A673 (cell line): ENCODE data around the gene VASH2. TPM values are rescaled to one million over a fixed set of nuclear protein-coding genes. Genes with fewer than 3 reads are reported as not detected.
A peak's percentile ranks its signal among the peaks of the same experiment; 100 is the strongest.

Experiments
- BruUV-seq: library from RNA; stranded (reverse); fragments of 400-500 nt; replicated peaks from 2 replicates; lab custom pipeline; 2021; lab: Mats Ljungman, UMichigan
- CTCF ChIA-PET: fragments of 300-600 bp; sonication (Branson Sonifier 250); formaldehyde crosslinking; loops from one replicate; lab custom pipeline; 2022; ENCODE audit warnings: antibody characterized with exemption; lab: Charles Lee
- POLR2A ChIA-PET: fragments of 300-600 bp; sonication (Branson Sonifier 250); formaldehyde crosslinking; loops from one replicate; lab custom pipeline; 2022; ENCODE audit warnings: antibody characterized with exemption; ENCODE audit not compliant: low non-redundant PET; lab: Charles Lee
- DNase-seq: peaks from one replicate; pipeline ENCODE4 v3.0.0-alpha.2; 2015; ENCODE audit warnings: low spot score
- H3K27ac ChIP-seq: fragments of 200-600 bp; sonication (generic); 2 replicates; pipeline ENCODE4 v1.5.1; 2016; ENCODE audit warnings: mixed run types, low read depth, mild to moderate bottlenecking, mixed read lengths, antibody characterized with exemption, low read length; ENCODE audit not compliant: poor library complexity, severe bottlenecking
- H3K27me3 ChIP-seq: fragments of 200-600 bp; sonication (generic); replicated peaks from 2 replicates; pipeline ENCODE4 v1.6.1; 2017; ENCODE audit warnings: mixed run types, low read depth, mild to moderate bottlenecking, mixed read lengths, antibody characterized with exemption, low read length; ENCODE audit not compliant: insufficient read depth, poor library complexity
- H3K36me3 ChIP-seq: fragments of 200-600 bp; sonication (generic); 2 replicates; pipeline ENCODE4 v1.6.1; 2016; ENCODE audit warnings: mixed run types, mild to moderate bottlenecking, mixed read lengths, antibody characterized with exemption, low read length; ENCODE audit not compliant: insufficient read depth, poor library complexity, severe bottlenecking
- H3K4me1 ChIP-seq: fragments of 200-600 bp; sonication (generic); 2 replicates; pipeline ENCODE4 v1.6.1; 2017; ENCODE audit warnings: mixed run types, mild to moderate bottlenecking, mixed read lengths, antibody characterized with exemption, low read length; ENCODE audit not compliant: insufficient read depth, poor library complexity, severe bottlenecking
- H3K4me3 ChIP-seq: fragments of 200-600 bp; sonication (generic); 2 replicates; pipeline ENCODE4 v1.5.1; 2016; ENCODE audit warnings: low read depth, mixed run types, mild to moderate bottlenecking, mixed read lengths, low read length; ENCODE audit not compliant: poor library complexity, severe bottlenecking
- H3K9me3 ChIP-seq: fragments of 200-600 bp; sonication (generic); 2 replicates; pipeline ENCODE4 v1.6.1; 2016; ENCODE audit warnings: mixed run types, low read depth, mild to moderate bottlenecking, mixed read lengths, antibody characterized with exemption, low read length; ENCODE audit not compliant: poor library complexity, severe bottlenecking
- CTCF ChIP-seq: fragments of 300-800, 200-600 bp; sonication (generic); conservative IDR thresholded peaks from 2 replicates; pipeline ENCODE4 v1.5.1; 2017; ENCODE audit warnings: low read depth, mild to moderate bottlenecking, antibody characterized with exemption, low read length, moderate library complexity, mixed read lengths
- EZH2 ChIP-seq: fragments of 200-600 bp; sonication (generic); IDR thresholded peaks from 2 replicates; pipeline ENCODE4 v1.6.1; 2017; ENCODE audit warnings: borderline replicate concordance, low read depth, mild to moderate bottlenecking, mixed read lengths, antibody characterized with exemption, low read length; ENCODE audit not compliant: poor library complexity, severe bottlenecking
- intact Hi-C: fragments of 100-400 bp; cut with micrococcal nuclease; formaldehyde crosslinking; loops from one replicate; pipeline ENCODE4 v1.10.0; 2022; ENCODE audit not compliant: unreplicated experiment
- total RNA-seq: library from RNA; stranded (reverse); gene quantifications from 2 replicates; pipeline ENCODE4 v1.2.3, GENCODE V29; 2021

The VASH2 gene
- total RNA-seq, 1 experiment from 2014 or later = 2.7 TPM

GRCh38 chr1:212915245-212916091 lies 34.9 kb upstream of the VASH2 start:
- peak; percentile 34 for DNase-seq
- Histone ChIP-seq H3K9me3 (no peaks in the 10 kb centered on the region), H3K27me3 (no peaks in the 10 kb centered on the region), H3K27ac (no peak overlapping the region), H3K36me3 (no peaks in the 10 kb centered on the region), H3K4me1 (peaks cover 6% of the 10 kb centered on the region), H3K4me3 (no peak overlapping the region)
- CTCF ChIA-PET = interaction anchor here (0.5 to 1.0 kb wide), 2 partner anchors 104 to 166 kb away, joined by 3 read pairs; no protein-coding TSS in a partner anchor
- BruUV-seq = no TSS peak
- TF ChIP-seq CTCF = peak; percentile 52
- no peak for TF ChIP-seq EZH2
- intact Hi-C loops = no loop called here
- POLR2A ChIA-PET = no interaction called here

- TF ChIP-seq EZH2 (no peak), CTCF (no peak)
- Histone ChIP-seq H3K27me3 (no peaks in the 10 kb centered on the region), H3K4me3 (no peak overlapping the region), H3K9me3 (no peaks in the 10 kb centered on the region), H3K27ac (no peak overlapping the region), H3K4me1 (peaks cover 6% of the 10 kb centered on the region), H3K36me3 (no peaks in the 10 kb centered on the region)
- BruUV-seq = no TSS peak
- intact Hi-C loops = no loop called here
- ChIA-PET CTCF (interaction anchor here (1.0 kb wide), 1 partner anchor 167 kb away, joined by 3 read pairs; no protein-coding TSS in a partner anchor), POLR2A (no interaction called here)
- peak; percentile 52 for DNase-seq
Observed at GRCh38 chr1:212916481-212917133, 33.7 kb upstream of the VASH2 start.

- no peak for DNase-seq
- ChIA-PET POLR2A (no interaction called here), CTCF (no interaction called here)
- no peak overlapping the region for H3K4me3 ChIP-seq
- intact Hi-C loops = no loop called here
- H3K36me3 ChIP-seq = no peaks in the 10 kb centered on the region
- BruUV-seq = no TSS peak
- peaks cover 6% of the 10 kb centered on the region for H3K4me1 ChIP-seq
- TF ChIP-seq EZH2 (no peak), CTCF (no peak)
- no peak overlapping the region for H3K27ac ChIP-seq
- H3K9me3 ChIP-seq = no peaks in the 10 kb centered on the region
- no peaks in the 10 kb centered on the region for H3K27me3 ChIP-seq
Observed at GRCh38 chr1:212917134-212917485, 33.2 kb upstream of the VASH2 start.
